ENCODE results near the gene MCTP1.
A peak's percentile ranks its signal among the peaks of the same experiment; 100 is the strongest.

Gene MCTP1

GRCh38 chr5:94749042-94749441 is 535.9 kb downstream of the MCTP1 start:
- FAIRE-seq: no peak

DNA sequence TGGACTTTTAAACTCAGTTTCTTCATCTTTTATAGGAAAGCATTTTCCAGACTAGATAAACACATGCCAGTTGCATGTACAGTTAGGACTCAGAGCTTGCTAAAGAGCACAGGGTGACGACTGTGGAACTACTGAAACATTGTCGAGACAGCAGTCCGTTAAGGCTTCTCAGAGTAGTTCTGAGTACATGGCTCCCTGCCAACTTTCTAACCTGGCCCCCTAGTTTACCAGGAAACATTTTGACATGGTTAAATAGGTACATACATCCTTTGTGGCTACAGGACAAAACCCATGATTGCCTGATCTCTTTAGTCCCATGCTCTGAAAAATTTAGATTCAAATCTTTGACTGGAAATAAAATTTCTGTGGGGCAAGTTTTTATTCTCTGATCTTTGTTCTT is 536.7 kb downstream of the MCTP1 start:
- no peak for FAIRE-seq

GRCh38 chr5:94747371-94747770 is 537.5 kb downstream of the MCTP1 start:
- FAIRE-seq: no peak

- FAIRE-seq: no peak
Observed at GRCh38 chr5:94746731-94747124, 538.2 kb downstream of the MCTP1 start.

- no peak for FAIRE-seq
Observed at GRCh38 chr5:94745786-94746730, 538.8 kb downstream of the MCTP1 start.

DNA sequence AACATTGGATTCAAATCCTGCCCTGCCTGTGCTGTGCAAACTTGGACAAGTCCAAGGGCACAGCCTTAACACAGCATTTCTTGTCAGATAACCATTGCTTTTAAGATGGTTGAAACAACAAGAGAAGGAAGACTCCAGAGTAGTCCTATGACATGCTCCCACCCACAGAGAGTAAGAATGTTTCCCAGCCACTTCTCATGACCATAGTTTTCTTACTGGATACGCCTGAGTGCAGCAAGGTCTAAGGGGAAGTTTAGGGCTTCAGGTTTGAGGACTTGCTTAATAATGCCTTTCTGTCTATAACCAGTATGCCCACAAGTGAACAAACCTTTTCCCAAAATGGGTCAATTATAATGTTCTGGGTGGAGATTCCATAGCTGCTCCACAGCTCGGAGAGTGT is 540.0 kb downstream of the MCTP1 start:
- no peak for FAIRE-seq

DNA sequence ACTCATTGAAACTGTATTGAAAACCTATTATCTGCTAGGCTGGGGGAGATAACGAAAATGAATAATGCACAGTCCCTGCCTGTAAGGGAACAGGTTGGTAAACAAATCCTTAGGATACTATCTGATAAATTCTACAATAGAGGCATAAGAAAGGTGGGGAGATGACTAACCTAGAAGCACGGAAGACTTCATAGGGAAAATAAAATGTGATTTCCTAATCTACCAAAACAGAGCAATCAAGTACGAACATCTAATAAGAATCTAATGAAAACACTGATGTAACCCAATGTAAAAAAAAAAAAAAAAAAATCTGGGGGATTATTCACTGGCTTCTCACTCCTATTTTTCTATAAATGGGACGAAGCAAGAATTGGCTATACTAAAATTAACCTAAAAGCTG is 542.0 kb downstream of the MCTP1 start:
- FAIRE-seq: no peak

DNA sequence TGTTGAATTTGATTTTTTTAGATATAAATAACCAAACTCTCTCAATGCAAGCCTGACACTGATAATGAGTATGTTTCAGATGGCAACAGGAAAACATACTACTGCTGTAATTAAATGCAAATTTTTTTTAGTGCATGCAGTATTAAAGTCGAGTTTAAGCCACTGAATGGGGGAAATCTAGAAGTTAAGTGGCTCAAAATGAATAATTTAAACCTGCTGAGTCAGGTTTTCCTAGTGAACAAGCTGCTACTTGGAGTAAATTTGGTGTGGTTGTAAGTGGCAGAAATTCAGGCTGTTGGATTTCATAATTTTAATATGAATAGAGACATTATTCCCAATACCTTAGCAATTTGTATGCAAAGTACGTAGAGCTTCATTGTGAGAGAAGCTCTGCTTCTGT is 544.6 kb downstream of the MCTP1 start:
- no peak for FAIRE-seq

DNA sequence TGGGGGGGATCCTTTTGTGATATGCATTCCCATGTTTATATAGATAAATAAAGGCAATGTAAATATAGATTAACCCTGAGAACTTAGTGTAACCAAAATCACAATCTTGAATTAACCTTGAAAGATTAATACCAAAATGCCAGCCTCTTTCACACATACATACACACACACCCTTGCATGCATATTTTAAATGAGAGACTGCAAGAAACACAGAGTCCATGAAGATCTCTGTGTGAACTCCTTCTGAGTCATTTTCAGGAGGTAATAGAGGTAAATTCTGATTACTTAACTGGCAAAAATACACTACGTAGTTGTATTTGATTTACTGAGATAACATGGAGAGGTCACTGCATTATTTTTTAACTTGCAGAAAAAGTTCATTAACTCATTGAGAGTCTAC is 548.4 kb downstream of the MCTP1 start:
- FAIRE-seq: no peak

DNA sequence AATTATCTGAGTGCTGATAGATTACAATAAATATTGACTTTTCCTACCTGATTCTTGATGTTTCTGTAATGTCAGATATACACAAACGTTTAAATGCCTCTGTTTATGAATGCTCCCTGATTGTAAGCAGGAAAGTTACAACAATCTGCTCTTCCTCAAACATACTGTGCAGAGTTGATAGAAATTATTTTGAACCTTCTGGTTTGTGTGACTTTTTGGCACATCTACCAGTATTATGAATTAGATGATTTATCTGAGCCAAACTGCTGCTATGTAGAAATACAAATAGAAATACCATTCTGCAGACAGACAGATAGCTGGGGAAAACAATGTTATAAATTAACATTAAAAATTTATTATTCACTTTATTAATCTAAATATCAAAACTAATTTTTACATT is 553.4 kb downstream of the MCTP1 start:
- FAIRE-seq: no peak

DNA sequence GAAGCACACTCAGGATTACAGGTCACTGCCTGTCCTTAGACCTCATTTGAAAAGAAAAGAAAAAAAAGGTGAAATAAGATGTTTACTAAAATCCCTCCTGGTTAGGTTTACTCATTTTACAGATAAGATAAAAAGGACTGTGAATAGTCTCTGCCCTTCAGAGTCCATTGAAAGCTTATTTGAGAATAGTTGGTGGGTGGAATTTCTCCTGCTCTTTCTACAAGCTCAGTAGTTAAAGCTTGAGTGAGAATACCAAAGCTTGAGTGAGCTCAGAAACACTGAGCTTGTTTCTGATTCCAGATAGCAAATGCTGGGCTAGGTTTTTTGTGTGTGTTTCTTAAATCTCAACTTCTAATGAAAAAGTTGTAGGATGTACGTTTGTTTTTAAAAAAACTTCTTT is 559.8 kb downstream of the MCTP1 start:
- no peak for FAIRE-seq

- no peak for FAIRE-seq
Observed at GRCh38 chr5:94715768-94716167, 569.1 kb downstream of the MCTP1 start.

GRCh38 chr5:94711785-94712184 is 573.1 kb downstream of the MCTP1 start:
- no peak for FAIRE-seq

- FAIRE-seq: no peak
Observed at GRCh38 chr5:94709277-94709676, 575.6 kb downstream of the MCTP1 start.

- FAIRE-seq: no peak
Observed at GRCh38 chr5:94707359-94707758, 577.5 kb downstream of the MCTP1 start.

DNA sequence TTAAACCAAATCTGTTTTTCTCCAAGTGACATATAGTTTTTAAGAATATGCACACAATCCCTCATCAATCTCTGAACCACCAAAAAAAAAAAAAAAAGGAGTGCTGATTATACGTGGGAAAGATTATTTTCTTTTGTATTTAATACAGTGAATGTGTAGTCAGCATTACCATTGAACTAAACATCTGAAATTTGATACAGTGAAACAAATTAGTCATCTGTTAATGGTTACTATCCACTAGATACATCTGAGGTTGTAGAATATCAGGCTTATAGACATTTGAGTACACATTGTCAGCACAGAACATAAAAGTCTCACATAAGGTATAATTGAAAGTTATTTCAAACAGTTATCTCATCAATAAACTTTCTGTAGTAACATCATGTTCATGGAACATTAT is 579.5 kb downstream of the MCTP1 start:
- no peak for FAIRE-seq

GRCh38 chr5:94702729-94703128 is 582.2 kb downstream of the MCTP1 start:
- no peak for FAIRE-seq

DNA sequence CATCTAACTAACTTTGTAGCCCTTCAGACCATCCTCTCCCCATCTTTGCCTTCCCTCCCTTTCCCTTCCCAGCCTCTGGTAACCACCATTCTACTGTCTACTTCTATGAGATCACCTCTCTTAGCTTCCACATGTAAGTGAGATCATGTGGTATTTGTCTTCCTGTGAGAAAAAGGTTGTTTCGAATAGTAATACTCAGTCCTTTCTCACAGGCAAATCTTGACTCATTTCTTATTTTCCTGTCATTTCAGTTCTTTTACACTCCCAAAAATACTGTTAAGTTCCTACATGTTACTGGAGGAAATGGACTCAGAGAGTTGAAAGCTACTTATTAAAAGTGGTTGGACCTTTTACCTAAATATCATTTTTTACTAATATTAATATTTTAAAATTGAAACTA is 584.3 kb downstream of the MCTP1 start:
- no peak for FAIRE-seq

DNA sequence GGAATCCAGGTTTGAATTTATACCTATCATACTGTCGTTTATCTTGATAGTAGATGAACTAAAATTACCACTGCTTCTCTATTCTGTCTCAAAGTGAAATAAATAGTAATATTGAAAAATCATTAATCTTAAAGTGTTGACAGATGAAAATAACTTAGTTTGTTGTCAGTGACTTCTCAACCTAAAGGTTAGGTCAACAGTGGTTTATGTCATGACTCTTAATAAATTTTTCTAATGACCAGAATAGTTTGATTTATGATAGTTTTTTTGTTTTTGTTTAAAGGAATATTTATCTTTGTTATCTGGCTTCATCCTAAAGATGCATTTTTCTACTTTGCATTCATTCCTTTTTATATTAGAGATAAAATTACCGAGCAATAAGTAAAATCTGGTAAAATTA is 585.3 kb downstream of the MCTP1 start:
- no peak for FAIRE-seq

DNA sequence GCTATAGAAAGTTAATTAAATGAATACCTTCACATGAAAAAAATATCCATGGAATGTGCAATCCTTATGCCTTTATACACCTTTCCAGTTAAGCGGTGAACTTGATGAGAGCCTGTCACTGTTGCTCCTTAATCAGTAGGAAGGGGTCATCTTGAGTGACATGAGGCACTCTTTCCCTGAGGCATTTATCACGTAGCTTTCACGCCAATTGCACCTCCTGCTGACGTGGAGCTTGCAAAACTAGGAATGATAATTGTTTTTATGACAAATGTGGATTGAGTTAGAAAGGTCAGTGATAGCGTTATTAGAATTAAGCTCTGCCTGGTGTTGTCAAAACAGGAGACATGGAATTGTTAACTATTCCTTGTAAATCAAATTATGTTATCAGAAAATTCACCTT is 586.7 kb downstream of the MCTP1 start:
- no peak for FAIRE-seq

GRCh38 chr5:94694671-94695070 is 590.2 kb downstream of the MCTP1 start:
- FAIRE-seq: no peak

DNA sequence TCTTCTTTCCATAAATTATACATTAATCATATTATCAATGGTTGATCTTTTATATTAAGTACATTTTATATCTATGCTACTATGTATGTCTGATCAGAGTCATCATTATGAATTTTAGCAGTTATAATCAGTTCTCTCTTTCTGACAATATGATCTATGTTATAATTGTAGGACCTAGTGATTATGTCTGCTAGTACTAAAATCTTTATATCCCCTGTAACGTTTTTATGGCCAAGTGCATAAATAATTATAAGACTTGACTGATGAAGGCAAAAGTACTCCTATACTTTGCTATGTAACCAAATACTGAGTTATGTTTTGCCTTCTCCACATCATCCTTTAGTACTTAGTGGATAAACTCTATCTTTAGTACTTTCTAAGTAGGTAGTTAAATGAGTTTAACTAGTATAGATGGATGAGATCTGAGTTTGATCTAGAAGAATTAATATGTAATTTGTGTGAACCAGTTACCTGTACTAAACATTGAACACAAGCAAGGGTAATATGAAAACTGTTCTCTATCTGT is 591.0 kb downstream of the MCTP1 start:
- FAIRE-seq: no peak

DNA sequence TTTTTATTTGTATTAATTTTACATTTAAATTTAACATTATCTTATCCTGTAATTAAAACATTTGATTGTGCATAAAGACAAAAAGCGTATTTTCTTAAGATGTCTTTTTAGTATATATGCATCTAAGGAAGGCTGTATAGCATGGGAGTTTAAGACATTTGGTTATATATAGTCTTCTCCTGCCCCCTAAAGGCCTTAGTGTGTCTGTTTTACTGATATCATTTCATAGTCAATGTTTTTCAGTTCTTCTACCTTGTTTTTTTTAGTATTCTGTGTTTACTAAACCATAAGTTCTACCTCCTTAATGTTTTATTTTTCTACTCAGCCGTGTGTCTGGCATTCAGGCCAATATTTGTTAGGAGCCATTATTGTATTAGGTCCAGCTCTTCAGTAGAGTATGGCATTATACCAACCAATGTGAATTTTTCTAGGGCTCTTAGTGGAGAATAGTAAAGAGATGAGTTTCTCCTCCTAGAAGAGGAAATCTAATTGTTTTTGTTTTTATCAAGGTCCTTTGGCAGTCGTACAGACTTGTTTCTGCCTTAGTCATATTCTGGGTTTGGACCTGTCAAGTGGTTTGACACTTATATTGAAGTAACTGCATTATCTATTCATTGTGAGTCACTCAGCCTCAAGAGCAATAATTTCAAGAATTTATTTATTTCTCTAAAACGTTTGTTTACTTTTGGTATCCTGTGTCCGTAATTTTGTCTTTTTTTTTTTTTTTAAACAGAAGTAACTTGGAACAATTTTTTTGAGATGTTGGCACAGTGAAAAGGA is 591.7 kb downstream of the MCTP1 start:
- FAIRE-seq: peak; percentile 53

DNA sequence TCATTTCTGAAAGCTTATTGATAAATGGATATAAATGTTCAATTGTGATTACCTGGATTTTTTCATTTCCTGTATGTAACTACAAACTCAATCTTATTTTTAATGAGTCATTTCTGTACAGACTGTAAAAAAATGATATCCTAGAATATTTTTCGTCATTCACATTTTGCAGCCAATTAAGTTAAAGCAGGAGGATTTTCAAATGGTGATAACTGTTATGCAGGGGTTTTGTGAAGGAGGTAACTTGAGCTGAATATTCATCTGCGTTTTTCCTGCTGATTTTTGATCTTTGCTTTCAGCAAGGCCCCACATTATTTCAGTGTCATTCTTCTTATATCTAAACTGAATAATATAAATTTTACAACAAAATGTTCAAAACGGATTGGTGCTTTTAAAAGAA is 592.3 kb downstream of the MCTP1 start:
- FAIRE-seq: no peak
